Gastroesophageal sphincter (tissue), 3 donors: ENCODE data around the gene MRPL17.
A peak's percentile ranks its signal among the peaks of the same experiment; 100 is the strongest.

Source experiments
- CTCF ChIP-seq, 4 experiments: fragments of 200-600 bp in 2 of 4; fragments of 450-650 bp in 2 of 4; sonication (generic) in 1 of 4; IDR thresholded peaks; one replicate each; pipeline ENCODE4 v1.5.1; 2017 to 2019; ENCODE audit warnings: antibody characterized with exemption in 4 of 4, mild to moderate bottlenecking in 2 of 4, moderate library complexity in 2 of 4
- POLR2A ChIP-seq, 2 donors: fragments of 450-650 bp; IDR thresholded peaks; one replicate each; pipeline ENCODE4 v1.6.1; 2017; ENCODE audit warnings: antibody characterized with exemption in 2 of 2, mild to moderate bottlenecking in 2 of 2, moderate library complexity in 1 of 2
- POLR2AphosphoS5 ChIP-seq: sonication (generic); formaldehyde crosslinking; IDR thresholded peaks from one replicate; pipeline ENCODE4 v1.6.1; 2017; ENCODE audit warnings: antibody characterized with exemption

DNA sequence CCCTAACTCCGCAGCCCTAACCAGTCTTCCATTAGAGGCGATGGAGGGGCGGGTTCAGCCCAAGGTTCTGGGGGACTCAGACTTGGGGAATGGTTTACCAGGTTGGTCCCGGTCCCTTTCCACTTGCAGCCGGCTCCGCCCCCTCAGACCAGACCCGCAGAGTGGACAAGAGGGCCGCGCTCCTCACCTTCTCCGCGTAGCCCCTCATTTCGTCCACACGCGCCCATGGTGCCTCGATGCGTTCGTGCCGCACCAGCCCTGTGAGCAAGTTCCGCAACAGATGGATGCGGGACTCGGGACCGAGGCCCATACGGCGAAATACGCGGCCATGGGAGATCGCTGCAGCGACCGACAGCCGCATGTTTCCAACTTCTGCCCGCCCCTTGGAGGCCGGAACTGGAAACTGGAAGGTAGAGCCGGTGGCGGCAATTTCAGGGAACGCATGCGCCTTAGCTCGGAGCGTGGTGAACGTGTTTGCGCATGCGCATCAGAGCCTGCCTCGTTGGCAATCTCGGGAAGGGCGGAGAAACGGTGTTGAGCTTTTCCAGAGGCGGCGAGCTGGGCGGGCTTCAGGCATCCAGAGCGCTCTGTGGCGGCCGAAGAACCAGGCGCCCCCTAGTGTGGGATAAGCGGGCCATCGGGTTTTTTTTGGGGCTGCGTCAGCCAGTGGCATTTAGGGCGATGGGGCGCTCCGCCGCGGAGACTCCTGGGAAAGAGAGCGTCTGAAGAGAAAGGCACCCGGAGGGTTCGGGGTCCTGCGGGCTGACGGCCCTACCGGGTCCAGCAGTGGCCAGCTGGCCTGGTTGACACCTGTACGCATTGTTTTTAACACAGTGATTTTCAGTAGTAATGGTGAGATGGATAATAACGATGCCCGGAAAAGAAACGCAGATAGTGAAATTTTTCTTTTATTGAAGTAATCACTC lies at the start of gene MRPL17:
- TF ChIP-seq POLR2A (IDR thresholded peaks at IDR 0.05) (peak; percentile 43 to 53), CTCF (IDR thresholded peaks at IDR 0.05) (peak; percentile 75 to 97 (median 95)), POLR2AphosphoS5 (peak; percentile 79)
